Upper lobe of right lung (tissue), 1 donor: Measurements from ENCODE around the gene DKK3. TPM values are rescaled to one million over a fixed set of nuclear protein-coding genes. Genes with fewer than 3 reads are reported as not detected.

ENCODE experiments used
- ATAC-seq: fragments of 200-7000 bp; cut with Tn5 transposase; one replicate; pipeline ENCODE4 v1.9.1; 2020; ENCODE audit warnings: mild to moderate bottlenecking, moderate library complexity
- DNase-seq: peaks from one replicate; pipeline ENCODE4 v3.0.0-alpha.2; 2020
- H3K27ac ChIP-seq: fragments of 200-600 bp; one replicate; pipeline ENCODE4 v1.8.0; 2022
- H3K27me3 ChIP-seq: fragments of 200-600 bp; one replicate; pipeline ENCODE4 v1.8.0; 2022; ENCODE audit warnings: mild to moderate bottlenecking
- H3K36me3 ChIP-seq: fragments of 200-600 bp; one replicate; pipeline ENCODE4 v1.8.0; 2022
- H3K4me1 ChIP-seq: fragments of 200-600 bp; one replicate; pipeline ENCODE4 v1.8.0; 2022
- H3K4me3 ChIP-seq: fragments of 200-600 bp; one replicate; pipeline ENCODE4 v1.8.0; 2022; ENCODE audit warnings: mild to moderate bottlenecking
- H3K9me3 ChIP-seq: fragments of 200-600 bp; one replicate; pipeline ENCODE4 v1.8.0; 2022
- intact Hi-C: fragments of 100-400 bp; cut with DNase I; formaldehyde crosslinking; loops from one replicate; pipeline ENCODE4 v1.11.0; 2022
- total RNA-seq: library from RNA; stranded (reverse); fragmentation: NEBNext Ultra II Directional; extraction: Animal tissue kit (Norgen Biotek cat#: 25700); gene quantifications from one replicate; pipeline ENCODE4 v1.2.1, GENCODE V29; 2021
- TF ChIP-seq, protein P1 (sequence below): fragments of 200-600 bp; IDR thresholded peaks from one replicate; pipeline ENCODE4 v1.8.0; 2022; ENCODE audit warnings: antibody characterized with exemption
- donor health status: DM: no; HTN: yes; CAD: no; lungs with severe emphysema.

The DKK3 gene
- total RNA-seq, 1 donor from 2014 or later, result 217 TPM

DNA sequence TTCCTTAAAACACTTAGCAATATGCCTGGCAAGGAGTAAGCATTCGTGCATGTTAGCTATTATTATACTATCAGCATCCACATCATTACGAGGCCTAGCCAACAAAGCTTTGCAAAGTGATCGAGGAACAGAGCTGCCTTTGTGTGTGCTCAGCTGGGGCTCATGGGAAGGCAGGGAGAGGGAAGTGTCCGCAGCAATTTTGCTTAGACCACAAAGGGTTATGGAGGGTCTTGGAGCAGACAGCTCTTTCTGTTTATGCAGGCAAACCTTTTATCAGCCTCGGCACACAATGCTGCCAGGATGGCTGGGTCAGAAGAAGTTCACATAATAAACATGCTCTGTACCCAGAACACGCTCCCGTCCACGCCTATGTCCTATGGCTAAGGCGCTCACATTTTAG, 10.9 kb upstream of the DKK3 start:
- ATAC-seq, result peak; percentile 29
- no peaks in the 10 kb centered on the region for H3K27me3 ChIP-seq
- no peaks in the 10 kb centered on the region for H3K9me3 ChIP-seq
- no peak for DNase-seq
- TF ChIP-seq, protein P1, sequence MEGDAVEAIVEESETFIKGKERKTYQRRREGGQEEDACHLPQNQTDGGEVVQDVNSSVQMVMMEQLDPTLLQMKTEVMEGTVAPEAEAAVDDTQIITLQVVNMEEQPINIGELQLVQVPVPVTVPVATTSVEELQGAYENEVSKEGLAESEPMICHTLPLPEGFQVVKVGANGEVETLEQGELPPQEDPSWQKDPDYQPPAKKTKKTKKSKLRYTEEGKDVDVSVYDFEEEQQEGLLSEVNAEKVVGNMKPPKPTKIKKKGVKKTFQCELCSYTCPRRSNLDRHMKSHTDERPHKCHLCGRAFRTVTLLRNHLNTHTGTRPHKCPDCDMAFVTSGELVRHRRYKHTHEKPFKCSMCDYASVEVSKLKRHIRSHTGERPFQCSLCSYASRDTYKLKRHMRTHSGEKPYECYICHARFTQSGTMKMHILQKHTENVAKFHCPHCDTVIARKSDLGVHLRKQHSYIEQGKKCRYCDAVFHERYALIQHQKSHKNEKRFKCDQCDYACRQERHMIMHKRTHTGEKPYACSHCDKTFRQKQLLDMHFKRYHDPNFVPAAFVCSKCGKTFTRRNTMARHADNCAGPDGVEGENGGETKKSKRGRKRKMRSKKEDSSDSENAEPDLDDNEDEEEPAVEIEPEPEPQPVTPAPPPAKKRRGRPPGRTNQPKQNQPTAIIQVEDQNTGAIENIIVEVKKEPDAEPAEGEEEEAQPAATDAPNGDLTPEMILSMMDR, result no peak
- H3K27ac ChIP-seq, result no peak overlapping the region
- H3K4me3 ChIP-seq, result no peak overlapping the region
- no peaks in the 10 kb centered on the region for H3K36me3 ChIP-seq
- intact Hi-C loops, result no loop called here
- peaks cover 8% of the 10 kb centered on the region for H3K4me1 ChIP-seq

DNA sequence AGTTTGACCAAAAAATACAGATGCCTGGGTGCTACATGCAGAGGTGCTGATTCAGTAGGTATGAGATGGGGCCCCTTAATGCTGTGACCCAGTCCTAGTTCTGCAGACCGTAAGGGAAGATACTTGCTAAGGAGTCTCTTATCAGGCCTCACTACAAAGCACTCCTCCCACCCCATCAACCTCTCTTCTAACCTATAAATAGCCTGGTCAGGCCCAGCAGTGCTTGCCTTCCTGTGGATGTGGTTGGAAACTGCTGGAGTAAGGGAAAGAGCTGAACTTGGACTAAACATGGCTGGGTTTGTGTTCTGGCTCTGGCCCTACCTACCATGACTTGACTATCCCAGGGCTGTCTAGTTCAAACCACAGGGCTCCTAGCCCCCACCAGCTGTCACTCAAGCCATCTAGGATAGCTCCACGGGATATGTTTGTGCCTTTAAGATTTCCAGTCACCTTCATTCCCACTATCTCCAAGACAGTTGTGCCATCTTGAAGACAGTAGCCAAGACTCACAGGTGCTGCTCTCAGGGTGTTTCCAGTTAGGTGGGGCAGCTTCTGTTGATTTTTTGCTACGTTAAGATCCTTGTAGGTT, 9.5 kb upstream of the DKK3 start:
- Histone ChIP-seq H3K27me3 (no peaks in the 10 kb centered on the region), H3K4me1 (peaks cover 8% of the 10 kb centered on the region), H3K36me3 (no peaks in the 10 kb centered on the region), H3K9me3 (no peaks in the 10 kb centered on the region), H3K4me3 (no peak overlapping the region), H3K27ac (no peak overlapping the region)
- intact Hi-C loops, result no loop called here
- DNase-seq (no peak), ATAC-seq (no peak)
- TF ChIP-seq, protein P1, result no peak

DNA sequence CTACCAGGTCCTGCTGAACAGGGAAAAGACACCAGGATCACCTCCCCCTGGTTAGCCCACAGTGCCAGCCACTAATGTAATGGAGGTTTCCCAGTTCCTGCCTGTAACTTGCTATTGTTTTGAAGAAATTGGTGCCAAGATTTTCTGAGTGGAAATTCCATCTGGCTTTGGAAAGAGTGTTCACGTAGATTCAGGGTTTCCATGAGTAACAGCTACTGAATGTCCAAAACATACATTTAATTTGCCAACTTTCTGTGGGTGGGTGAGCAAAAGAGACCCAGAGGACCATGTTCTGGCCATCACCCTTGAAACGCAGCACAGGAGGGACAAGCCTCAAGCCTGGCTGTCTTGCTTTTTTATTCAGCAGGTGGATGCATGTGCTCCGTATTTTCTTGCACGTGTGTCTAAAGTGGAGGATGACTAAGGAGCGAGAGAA, 8.8 kb upstream of the DKK3 start:
- ATAC-seq (no peak), DNase-seq (no peak)
- no peak overlapping the region for H3K4me3 ChIP-seq
- no peak overlapping the region for H3K27ac ChIP-seq
- peaks cover 8% of the 10 kb centered on the region for H3K4me1 ChIP-seq
- H3K27me3 ChIP-seq, result no peaks in the 10 kb centered on the region
- TF ChIP-seq, protein P1, result no peak
- intact Hi-C loops, result no loop called here
- no peaks in the 10 kb centered on the region for H3K36me3 ChIP-seq
- H3K9me3 ChIP-seq, result no peaks in the 10 kb centered on the region

DNA sequence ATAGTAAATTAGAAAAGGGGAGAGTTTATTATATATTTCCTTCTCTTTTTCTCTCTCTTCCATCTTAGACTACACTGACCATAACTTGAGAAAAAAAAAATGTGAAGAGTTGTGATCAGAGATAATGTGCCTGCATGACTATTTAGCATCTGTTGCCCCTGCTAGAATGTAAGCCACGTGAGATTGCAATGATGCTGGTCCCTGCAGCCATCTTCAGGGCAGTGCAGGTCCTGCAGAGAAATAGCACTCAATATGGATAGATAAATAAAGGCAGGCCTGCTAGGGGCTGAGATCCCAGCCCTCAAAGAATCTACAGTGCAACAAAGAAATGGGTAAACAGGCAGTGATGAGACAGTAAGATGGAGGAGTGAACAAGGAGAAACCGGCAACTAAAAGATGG, 7.8 kb upstream of the DKK3 start:
- Histone ChIP-seq H3K27me3 (no peaks in the 10 kb centered on the region), H3K27ac (no peak overlapping the region), H3K9me3 (no peaks in the 10 kb centered on the region), H3K4me3 (no peak overlapping the region), H3K36me3 (no peaks in the 10 kb centered on the region), H3K4me1 (peaks cover 8% of the 10 kb centered on the region)
- TF ChIP-seq, protein P1, result no peak
- ATAC-seq (no peak), DNase-seq (no peak)
- intact Hi-C loops, result no loop called here

DNA sequence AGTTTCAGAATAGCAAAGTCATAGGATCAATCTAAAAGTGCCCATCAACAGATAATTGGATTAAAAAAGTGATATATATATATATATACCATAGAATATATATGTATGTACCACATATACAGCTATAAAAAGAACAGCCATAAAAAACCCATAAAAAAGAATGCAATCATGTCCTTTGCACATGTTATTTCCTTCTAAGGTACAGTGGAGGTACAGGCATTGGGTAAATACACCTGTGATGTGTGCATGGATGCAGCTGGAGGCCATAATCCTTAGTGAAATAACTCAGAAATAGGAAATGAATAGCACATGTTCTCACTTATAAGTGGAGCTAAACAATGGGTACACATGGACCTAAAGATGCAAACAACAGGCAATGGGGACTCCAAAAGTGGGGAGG, 7.1 kb upstream of the DKK3 start:
- Histone ChIP-seq H3K4me3 (no peak overlapping the region), H3K4me1 (peaks cover 8% of the 10 kb centered on the region), H3K9me3 (no peaks in the 10 kb centered on the region), H3K36me3 (no peaks in the 10 kb centered on the region), H3K27ac (no peak overlapping the region), H3K27me3 (no peaks in the 10 kb centered on the region)
- no peak for DNase-seq
- TF ChIP-seq, protein P1, result no peak
- no peak for ATAC-seq
- intact Hi-C loops, result no loop called here

DNA sequence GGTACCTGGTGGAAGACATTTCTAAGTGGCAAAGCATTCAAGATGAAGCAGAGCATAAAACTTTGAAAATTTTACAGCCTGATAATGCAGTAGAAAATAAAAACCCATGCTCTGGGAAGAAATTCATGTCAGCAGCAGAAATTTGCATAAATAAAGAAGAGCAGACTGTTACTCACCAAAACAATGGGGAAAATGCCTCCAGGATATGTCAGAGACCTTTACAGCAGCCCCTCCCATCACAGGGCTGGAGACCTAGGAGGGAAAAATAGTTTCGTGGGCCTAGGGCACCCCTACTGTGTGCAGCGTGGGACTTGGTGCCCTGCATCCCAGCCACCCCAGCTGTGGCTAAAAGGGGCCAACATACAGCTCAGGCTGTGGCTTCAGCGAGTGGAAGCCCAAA, 5.4 kb upstream of the DKK3 start:
- no peak overlapping the region for H3K4me3 ChIP-seq
- TF ChIP-seq, protein P1, result no peak
- H3K27ac ChIP-seq, result no peak overlapping the region
- H3K4me1 ChIP-seq, result no peaks in the 10 kb centered on the region
- DNase-seq, result no peak
- no peaks in the 10 kb centered on the region for H3K27me3 ChIP-seq
- intact Hi-C loops, result no loop called here
- H3K36me3 ChIP-seq, result no peaks in the 10 kb centered on the region
- H3K9me3 ChIP-seq, result no peaks in the 10 kb centered on the region
- no peak for ATAC-seq
